ENCODE measurements around the gene RIC8B.

The RIC8B gene

GRCh38 chr12:106760184-106760531 is 14.3 kb upstream of the RIC8B start:
- DNase-seq (ENCODE audit: extremely low read depth, low read depth) = no peak
- no peak for TF ChIP-seq CTCF (IDR thresholded peaks at IDR 0.05; ENCODE audit: low read depth, low read length)

GRCh38 chr12:106764220-106764619 is 10.3 kb upstream of the RIC8B start:
- DNase-seq (ENCODE audit: extremely low read depth, low read depth) = no peak
- TF ChIP-seq CTCF (IDR thresholded peaks at IDR 0.05; ENCODE audit: low read depth, low read length) = no peak

GRCh38 chr12:106764738-106765137 is 9.7 kb upstream of the RIC8B start:
- DNase-seq (ENCODE audit: extremely low read depth, low read depth) = no peak
- no peak for TF ChIP-seq CTCF (IDR thresholded peaks at IDR 0.05; ENCODE audit: low read depth, low read length)

- no peak for DNase-seq (ENCODE audit: extremely low read depth, low read depth)
- TF ChIP-seq CTCF (IDR thresholded peaks at IDR 0.05; ENCODE audit: low read depth, low read length) = no peak
Measured at GRCh38 chr12:106766393-106766826, 8.1 kb upstream of the RIC8B start.

GRCh38 chr12:106767206-106767605 is 7.3 kb upstream of the RIC8B start:
- no peak for TF ChIP-seq CTCF (IDR thresholded peaks at IDR 0.05; ENCODE audit: low read depth, low read length)
- DNase-seq (ENCODE audit: extremely low read depth, low read depth) = no peak

GRCh38 chr12:106767954-106768822 is 6.3 kb upstream of the RIC8B start:
- TF ChIP-seq CTCF (IDR thresholded peaks at IDR 0.05; ENCODE audit: low read depth, low read length) = no peak
- DNase-seq (ENCODE audit: extremely low read depth, low read depth) = no peak

GRCh38 chr12:106769078-106769477 is 5.4 kb upstream of the RIC8B start:
- DNase-seq (ENCODE audit: extremely low read depth, low read depth) = no peak
- TF ChIP-seq CTCF (IDR thresholded peaks at IDR 0.05; ENCODE audit: low read depth, low read length) = no peak
